GM19035 (cell line): ENCODE results near the gene KLRC3.
"Not testable (repeated sequence)": the region's sequence is repeated elsewhere in the genome, so short reads cannot be mapped to it uniquely, and the experiment has no call there.

Experiments
- ATAC-seq: cut with Tn5 transposase; IDR thresholded peaks from one replicate; pipeline ENCODE4 v1.9.1; 2021; ENCODE audit not compliant: unreplicated experiment

The KLRC3 gene

GRCh38 chr12:10404798-10405197 is 15.6 kb downstream of the KLRC3 start:
- no peak for ATAC-seq

- no peak for ATAC-seq
These were observed 19.6 kb downstream of the KLRC3 start for GRCh38 chr12:10400829-10401228.

- no peak for ATAC-seq
These were observed 22.2 kb downstream of the KLRC3 start for GRCh38 chr12:10398168-10398567.

GRCh38 chr12:10397296-10397695 is 23.1 kb downstream of the KLRC3 start:
- ATAC-seq: no peak

GRCh38 chr12:10396176-10396575 is 24.2 kb downstream of the KLRC3 start:
- ATAC-seq: not testable (repeated sequence)

GRCh38 chr12:10395390-10395998 is 24.9 kb downstream of the KLRC3 start:
- ATAC-seq: peak; percentile 59

GRCh38 chr12:10394531-10395152 is 25.8 kb downstream of the KLRC3 start:
- ATAC-seq: not testable (repeated sequence)

- no peak for ATAC-seq
These were observed 27.1 kb downstream of the KLRC3 start for GRCh38 chr12:10393291-10393690.

- ATAC-seq: peak; percentile 57
These were observed 27.9 kb downstream of the KLRC3 start for GRCh38 chr12:10392394-10392930.

- ATAC-seq: not testable (repeated sequence)
These were observed 29.4 kb downstream of the KLRC3 start for GRCh38 chr12:10390991-10391390.

- no peak for ATAC-seq
These were observed 30.5 kb downstream of the KLRC3 start, which contains the start of gene KLRK1 for GRCh38 chr12:10389904-10390303. TSS of gene KLRK1 (minus strand) at chr12:10390041. CDS start at chr12:10388810, 1,231 bp downstream.

GRCh38 chr12:10388624-10389413 is 31.6 kb downstream of the KLRC3 start:
- no peak for ATAC-seq

GRCh38 chr12:10387498-10387897 is 32.9 kb downstream of the KLRC3 start:
- not testable (repeated sequence) for ATAC-seq

- ATAC-seq: no peak
These were observed 33.5 kb downstream of the KLRC3 start for GRCh38 chr12:10386857-10387256.

- ATAC-seq: no peak
These were observed 35.2 kb downstream of the KLRC3 start for GRCh38 chr12:10385166-10385613.

- ATAC-seq: no peak
These were observed 36.2 kb downstream of the KLRC3 start for GRCh38 chr12:10384191-10384590.

- ATAC-seq: no peak
These were observed 38.3 kb downstream of the KLRC3 start for GRCh38 chr12:10381928-10382628.

GRCh38 chr12:10378737-10379136 is 41.7 kb downstream of the KLRC3 start:
- ATAC-seq: not testable (repeated sequence)

- ATAC-seq: no peak
These were observed 45.8 kb downstream of the KLRC3 start for GRCh38 chr12:10374624-10375018.

- ATAC-seq: no peak
These were observed 47.8 kb downstream of the KLRC3 start for GRCh38 chr12:10372559-10372958.
